CD1c-positive myeloid dendritic cell (primary cell): ENCODE data around the gene GALNT6.
"Not testable (repeated sequence)": the region's sequence is repeated elsewhere in the genome, so short reads cannot be mapped to it uniquely, and the experiment has no call there.

Source experiments
- DNase-seq: peaks from one replicate; pipeline ENCODE4 v3.0.0-alpha.2; 2016; ENCODE audit errors: extremely low spot score

GALNT6 gene

GRCh38 chr12:51357374-51358047 is 33.7 kb downstream of the GALNT6 start:
- DNase-seq, result no peak

GRCh38 chr12:51351913-51352532 is 39.2 kb downstream of the GALNT6 start:
- peak; percentile 56 for DNase-seq

GRCh38 chr12:51349026-51349425 is 42.2 kb downstream of the GALNT6 start:
- no peak for DNase-seq

- DNase-seq, result no peak
Observed at GRCh38 chr12:51348116-51348515, 43.1 kb downstream of the GALNT6 start.

GRCh38 chr12:51346581-51346980 is 44.6 kb downstream of the GALNT6 start, which contains the start of gene CELA1:
Gene CELA1, minus strand, starts transcription at chr12:51346679. Its CDS starts 41 bp downstream, at chr12:51346638.
- DNase-seq, result no peak

- no peak for DNase-seq
Observed at GRCh38 chr12:51345681-51346080, 45.5 kb downstream of the GALNT6 start.

- no peak for DNase-seq
Observed at GRCh38 chr12:51343201-51343600, 48.0 kb downstream of the GALNT6 start.

- DNase-seq, result no peak
Observed at GRCh38 chr12:51342416-51342815, 48.8 kb downstream of the GALNT6 start.

GRCh38 chr12:51341251-51342007 is 49.8 kb downstream of the GALNT6 start:
- peak; percentile 83 for DNase-seq

GRCh38 chr12:51339750-51340149 is 51.5 kb downstream of the GALNT6 start:
- DNase-seq, result no peak

- DNase-seq, result not testable (repeated sequence)
Observed at GRCh38 chr12:51337336-51337735, 53.9 kb downstream of the GALNT6 start.

GRCh38 chr12:51335931-51336330 is 55.3 kb downstream of the GALNT6 start:
- DNase-seq, result peak; percentile 34

- DNase-seq, result no peak
Observed at GRCh38 chr12:51334764-51335163, 56.4 kb downstream of the GALNT6 start.

GRCh38 chr12:51333536-51333935 is 57.7 kb downstream of the GALNT6 start:
- no peak for DNase-seq

GRCh38 chr12:51330186-51330585 is 61.0 kb downstream of the GALNT6 start:
- DNase-seq, result no peak

GRCh38 chr12:51329742-51330141 is 61.5 kb downstream of the GALNT6 start:
- peak; percentile 18 for DNase-seq

GRCh38 chr12:51328587-51328986 is 62.6 kb downstream of the GALNT6 start:
- no peak for DNase-seq

GRCh38 chr12:51326698-51327439 is 64.3 kb downstream of the GALNT6 start:
- peak; percentile 88 for DNase-seq

GRCh38 chr12:51324953-51325352 is 66.3 kb downstream of the GALNT6 start:
- DNase-seq, result no peak

- DNase-seq, result peak; percentile 69
Observed at GRCh38 chr12:51323966-51324895, 67.0 kb downstream of the GALNT6 start, which contains the start of gene BIN2. Gene BIN2, minus strand, starts transcription at chr12:51324174. Its CDS starts 72 bp downstream, at chr12:51324102.
